ENCODE data around the gene SLC20A1.

The SLC20A1 gene

DNA sequence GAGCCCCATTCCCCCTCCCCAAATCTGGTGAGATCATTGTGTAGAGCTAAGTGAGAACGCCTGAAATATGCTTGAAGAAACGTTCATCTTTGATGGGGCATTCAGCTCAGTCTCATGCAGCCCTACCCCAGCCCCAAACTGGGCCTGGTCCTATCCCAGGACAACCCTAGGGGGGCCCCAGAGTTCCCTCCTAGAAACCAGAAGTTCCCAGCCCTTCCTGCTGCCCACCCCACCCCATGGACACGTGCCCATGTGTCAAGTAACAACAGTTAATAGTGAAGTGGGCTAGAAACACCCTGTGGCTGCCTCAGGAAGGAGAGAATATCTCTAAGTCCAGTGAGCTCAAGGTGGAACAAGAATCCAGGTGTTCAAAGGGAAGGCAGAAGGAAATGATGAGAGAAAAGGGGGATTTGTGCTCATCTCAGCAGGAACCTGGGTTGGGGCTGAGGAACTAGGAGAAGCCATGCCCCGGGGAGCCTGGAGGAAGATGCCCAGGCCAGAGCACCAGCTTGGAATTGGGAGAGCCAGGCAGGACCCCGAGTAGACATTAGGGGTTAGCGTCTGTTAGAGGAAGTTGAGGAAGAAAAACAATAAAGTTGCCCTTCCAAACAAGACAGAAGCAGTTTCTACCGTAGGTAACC is 20.1 kb upstream of the SLC20A1 start:
- no peak for DNase-seq

GRCh38 chr2:112626604-112627059 is 19.1 kb upstream of the SLC20A1 start:
- peak; percentile 83 for DNase-seq

DNA sequence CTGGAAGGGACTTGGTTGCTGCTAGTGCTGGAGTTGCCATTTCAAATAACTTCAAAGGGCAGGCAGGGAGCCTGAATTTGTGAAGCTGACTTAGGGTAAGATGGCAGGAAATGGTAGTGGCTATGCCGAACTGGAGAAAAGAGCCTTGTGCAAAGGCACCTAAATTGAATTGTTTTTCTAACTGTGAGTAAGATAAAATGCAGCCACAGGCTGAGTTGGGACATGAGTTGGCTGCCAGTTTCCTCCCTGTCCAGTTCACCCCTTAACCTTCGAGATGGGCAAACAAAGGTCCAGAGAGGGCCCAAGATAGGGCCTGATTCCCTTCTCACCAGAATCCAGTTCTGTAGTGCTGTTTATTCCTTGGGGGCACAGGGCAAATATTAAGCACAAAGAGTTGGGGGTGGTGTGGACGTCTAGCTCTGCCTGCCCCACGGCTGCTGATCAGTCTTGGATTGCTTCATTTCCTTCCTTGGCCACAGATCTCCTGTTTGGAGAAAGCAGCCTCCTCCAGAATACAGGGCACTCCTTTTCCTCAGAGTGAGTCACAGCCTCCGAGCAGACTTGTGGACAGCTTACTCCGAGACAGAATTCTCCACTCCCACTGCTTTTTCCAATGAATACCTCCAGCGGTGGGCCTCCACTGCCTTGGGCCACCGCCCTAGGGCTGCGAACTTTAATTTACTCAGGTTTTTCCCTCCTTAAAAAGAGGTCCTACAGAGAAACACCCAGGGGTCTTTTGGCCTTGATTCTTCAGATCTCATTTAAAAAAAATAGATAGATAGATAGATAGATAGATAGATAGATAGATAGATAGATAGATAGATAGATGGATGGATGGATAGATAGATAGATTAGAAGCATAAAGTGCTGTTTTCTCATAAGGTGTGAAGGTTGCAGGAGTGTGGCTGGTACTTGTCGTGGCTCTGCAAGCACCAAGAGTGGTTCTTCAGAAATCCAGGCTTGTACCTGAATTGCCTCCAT is 18.4 kb upstream of the SLC20A1 start:
- peak; percentile 74 for DNase-seq

DNA sequence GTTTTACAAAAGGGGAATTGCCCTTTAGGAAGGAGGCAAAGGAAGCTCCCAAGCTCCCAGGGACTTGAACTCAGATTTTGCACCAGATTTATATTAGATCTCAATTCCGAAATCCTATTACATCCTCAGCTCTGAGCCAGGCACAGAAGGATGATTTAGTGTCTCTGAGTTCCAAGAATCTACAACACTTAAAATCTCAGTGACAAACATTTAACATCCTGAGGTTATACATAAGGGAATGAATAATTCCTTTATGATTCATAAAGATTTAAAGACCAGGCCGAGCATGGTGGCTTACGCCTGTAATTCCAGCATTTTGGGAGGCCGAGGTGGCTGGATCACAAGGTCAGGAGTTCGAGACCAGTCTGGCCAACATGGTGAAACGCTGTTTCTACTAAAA is 16.5 kb upstream of the SLC20A1 start:
- DNase-seq, result no peak

- DNase-seq, result no peak
These were observed 15.9 kb upstream of the SLC20A1 start for GRCh38 chr2:112629823-112630222.

- no peak for DNase-seq
These were observed 15.5 kb upstream of the SLC20A1 start for GRCh38 chr2:112630268-112630667.

- DNase-seq, result no peak
These were observed 12.0 kb upstream of the SLC20A1 start for GRCh38 chr2:112633708-112634107.

DNA sequence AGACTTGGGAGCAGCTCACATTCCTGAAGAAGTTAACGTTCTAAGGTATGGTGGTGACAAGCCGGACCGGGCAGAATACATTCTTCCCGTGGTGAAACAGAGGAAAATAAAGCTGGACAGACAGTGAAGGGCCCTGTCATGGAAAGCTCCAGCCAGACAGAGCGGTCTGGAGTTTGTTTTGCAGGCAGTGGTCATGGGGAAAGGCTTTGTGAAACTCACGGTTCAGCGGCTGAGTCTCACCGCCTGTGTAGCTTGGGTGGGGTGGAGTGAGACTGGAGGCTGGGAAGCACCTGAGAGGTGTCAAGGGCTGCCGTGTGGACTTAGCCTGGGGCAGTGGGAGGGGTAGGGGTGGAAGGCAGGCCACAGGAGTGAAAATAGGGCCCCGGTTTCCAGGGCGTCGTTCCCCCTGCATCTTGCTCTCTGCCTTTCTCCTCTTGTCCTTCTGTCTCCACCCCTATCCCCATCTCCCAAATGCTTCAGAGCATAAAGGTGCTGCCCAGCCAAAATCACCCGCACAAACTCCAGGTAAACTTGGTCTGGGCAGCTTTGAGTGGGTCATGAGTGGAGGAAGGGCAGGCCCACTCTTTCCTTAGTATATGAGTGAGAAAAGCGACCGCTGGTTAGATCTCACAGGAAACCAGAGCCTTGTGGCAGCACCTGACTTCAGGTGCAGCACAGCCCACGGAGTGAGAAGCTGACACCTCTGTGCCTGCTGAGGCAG is 11.4 kb upstream of the SLC20A1 start:
- no peak for DNase-seq

DNA sequence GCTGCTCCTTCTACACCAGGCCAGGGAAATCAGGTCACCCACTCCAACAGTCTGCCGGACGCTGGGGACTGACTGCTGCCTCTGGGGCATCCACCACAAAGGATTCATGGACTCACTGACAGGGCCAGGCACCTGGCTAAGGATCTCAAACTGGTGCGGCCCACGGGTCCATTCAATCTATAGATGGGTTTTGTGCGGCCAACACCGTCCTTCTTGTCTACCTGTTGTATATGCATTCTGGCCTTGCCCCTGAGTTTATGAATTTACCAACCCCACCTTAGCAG is 10.9 kb upstream of the SLC20A1 start:
- no peak for DNase-seq

DNA sequence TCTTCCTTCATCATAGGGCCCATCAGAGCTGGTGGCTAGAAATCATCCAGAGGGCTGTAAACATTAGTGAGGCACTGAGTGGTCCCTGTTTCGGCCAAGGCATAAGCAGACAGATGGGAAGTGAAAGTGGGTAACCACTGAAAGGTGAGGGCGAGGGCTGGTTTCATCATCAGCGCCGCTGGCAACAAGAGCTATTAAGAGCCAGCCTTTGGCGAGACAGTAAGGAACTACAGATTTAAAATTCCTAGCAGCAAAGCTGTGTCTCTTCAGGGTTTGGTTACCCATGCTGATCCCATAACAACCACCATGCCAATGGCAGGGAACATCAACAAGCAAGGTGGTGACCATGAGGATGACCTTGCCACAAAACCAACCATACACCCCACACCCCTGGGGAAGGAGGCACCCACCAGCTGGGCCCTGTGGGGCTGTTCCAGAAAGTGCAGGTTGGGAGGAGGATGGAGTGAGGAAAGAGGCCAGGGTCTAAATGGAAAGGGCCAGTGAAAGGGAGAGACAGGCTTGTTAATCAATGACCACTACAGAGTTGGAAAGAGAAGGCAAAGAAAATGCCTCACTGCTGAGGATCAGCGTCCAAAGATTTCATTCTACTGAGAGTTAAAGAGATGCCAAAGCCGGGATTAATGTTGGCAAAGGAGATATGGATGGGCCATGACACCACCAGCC is 9.0 kb upstream of the SLC20A1 start:
- DNase-seq, result no peak

DNA sequence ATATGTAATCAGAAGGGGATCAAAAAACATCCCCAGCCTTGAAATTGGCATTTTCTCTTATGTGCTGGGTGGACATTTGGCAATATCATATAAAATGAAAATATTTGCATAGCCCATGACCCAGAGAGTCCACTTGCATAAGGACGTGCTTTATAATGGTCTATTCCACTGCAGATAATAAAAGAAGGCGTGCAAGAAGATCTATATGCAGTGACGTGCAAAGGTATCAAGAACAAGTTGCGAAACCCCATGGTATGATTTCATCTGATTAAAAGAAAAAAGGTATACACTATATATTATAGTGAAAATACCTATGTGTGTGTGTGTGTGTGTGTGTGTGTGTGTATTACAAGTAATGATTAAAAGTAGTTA is 8.5 kb upstream of the SLC20A1 start:
- DNase-seq, result no peak

- DNase-seq, result no peak
These were observed 5.8 kb upstream of the SLC20A1 start for GRCh38 chr2:112639936-112640335.

GRCh38 chr2:112640467-112640799 is 5.3 kb upstream of the SLC20A1 start:
- DNase-seq, result no peak

DNA sequence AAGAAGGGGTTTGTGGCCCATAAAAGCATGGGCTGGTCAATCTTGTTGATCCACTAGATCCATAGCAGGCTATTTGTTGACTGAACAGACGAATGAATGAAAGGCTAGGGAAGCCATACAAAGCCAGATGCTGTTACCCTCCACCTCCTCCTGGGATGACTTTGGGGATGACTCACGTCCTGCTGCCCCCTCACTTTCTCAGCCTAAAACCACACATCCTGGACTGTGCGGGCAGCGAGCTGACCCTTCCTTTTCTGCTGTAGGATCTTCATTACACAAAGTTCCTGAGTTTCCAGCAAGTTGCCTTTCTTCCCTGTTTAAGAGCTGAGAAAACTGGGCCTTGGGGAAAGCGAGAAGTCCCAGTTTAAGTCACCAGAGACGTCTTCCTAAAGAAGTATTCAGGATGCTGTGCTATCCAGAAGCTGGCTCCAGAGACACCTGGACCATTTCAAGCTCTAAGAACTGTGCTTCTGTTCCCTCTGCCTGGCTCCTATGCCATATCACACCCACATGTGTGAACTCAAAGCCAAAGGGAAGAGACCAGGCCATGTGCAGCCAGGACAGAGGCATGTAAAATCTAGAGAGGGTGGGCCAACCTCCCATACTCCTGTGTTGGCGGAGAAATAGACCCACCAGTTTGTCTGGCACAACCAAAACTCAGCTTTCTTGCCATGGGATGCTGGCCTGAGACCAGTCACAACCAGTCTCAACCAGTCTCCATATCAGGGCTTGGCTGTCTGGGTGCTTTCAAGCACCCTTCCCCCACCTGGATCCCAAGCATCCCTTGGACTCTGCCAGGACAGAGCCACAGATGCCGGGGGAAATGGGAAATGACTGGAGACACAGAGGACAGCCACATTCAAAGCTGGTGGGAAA is 4.7 kb upstream of the SLC20A1 start:
- DNase-seq, result no peak

- no peak for DNase-seq
These were observed 4.0 kb upstream of the SLC20A1 start for GRCh38 chr2:112641701-112642100.

DNA sequence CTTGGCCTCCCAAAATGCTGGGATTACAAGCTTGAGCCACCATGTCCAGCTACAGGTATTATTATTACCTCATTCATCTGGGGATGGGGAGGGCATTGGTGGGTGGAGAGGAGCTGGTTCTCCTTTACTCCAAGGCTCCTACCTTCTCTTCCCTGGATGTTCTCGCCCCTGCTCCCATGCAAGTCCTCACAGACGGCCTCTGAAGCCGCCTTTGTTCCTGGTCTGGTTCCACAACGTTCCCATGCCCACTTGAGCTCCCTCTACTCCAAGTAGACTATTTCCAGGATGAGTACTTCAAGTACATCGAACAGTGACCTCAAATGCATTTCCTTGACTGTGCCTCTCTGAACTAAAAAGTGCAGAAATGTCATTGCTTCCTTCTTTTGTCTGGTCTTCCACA is 3.2 kb upstream of the SLC20A1 start:
- no peak for DNase-seq

- no peak for DNase-seq
These were observed 2.8 kb upstream of the SLC20A1 start for GRCh38 chr2:112642966-112643365.

DNA sequence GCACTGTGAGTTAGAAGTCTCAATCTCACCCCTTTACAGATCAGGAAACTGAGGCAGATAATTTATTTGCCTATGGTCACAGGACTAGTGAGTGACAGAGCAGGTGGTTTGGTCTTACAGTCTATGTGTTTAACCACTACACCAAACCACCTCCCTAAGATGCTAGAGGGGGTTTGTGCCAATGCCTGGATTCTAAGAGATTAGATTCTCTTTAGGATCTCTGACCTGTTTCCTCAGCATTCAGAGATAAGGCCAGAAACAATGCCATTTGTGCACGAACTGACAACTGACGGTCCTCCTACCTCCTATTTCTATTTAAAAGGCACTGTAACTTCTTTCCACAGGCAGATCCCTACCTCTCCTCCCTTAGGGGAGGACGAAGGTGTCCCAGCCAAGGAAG is 2.3 kb upstream of the SLC20A1 start:
- DNase-seq, result peak; percentile 85

DNA sequence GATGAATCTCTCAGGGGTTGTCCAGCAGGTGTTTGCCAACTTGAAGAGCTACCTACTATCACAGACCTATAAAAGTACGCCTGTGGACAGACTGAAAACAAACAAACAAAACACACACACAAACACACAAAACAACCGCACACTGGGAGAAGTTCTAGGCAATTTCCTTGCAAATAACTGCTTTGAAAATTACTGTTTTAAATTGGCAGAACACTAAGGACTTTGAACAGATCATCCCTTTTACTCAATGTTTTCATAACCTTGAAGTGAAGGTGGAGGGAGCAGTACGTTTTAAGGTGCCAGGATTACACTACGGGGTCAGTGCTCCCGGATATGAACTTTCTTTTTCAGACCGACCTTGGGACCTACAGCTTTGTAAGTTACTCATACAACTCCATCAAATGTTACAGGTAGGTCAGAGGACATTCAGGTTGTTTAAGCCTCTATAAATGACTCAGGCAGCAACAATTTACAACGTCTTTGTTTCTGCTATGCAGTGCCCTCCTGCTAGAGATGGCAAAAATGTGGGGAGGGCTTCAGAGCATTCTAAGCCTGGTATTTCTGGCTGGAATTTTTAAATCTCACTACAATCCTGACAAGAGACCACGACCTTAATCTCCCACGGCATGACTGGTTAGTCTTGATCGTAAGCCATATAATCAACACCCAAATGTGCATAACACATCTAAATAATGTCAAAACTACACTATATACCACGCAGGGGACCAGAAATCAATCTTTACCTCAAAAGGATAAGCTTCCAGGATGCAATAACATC is 1.4 kb upstream of the SLC20A1 start:
- no peak for DNase-seq

DNA sequence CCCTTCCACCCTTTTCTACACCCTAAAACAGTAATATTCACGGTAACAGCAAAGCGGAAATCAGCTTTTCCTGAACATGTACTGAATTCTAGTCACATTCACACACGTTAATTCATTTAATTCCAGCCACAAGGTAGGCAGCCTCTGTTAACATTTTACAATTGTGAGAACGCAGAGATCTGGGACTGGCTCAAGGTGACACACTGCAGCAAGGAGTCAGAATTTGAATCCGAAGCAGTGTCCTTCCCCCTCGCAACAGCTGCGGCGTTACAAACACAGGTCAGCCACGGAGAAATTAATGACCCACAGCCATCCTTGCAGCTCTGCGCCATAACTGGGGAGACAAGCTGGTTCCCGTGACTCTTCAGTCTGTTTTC is 818 bp upstream of the SLC20A1 start:
- no peak for DNase-seq

DNA sequence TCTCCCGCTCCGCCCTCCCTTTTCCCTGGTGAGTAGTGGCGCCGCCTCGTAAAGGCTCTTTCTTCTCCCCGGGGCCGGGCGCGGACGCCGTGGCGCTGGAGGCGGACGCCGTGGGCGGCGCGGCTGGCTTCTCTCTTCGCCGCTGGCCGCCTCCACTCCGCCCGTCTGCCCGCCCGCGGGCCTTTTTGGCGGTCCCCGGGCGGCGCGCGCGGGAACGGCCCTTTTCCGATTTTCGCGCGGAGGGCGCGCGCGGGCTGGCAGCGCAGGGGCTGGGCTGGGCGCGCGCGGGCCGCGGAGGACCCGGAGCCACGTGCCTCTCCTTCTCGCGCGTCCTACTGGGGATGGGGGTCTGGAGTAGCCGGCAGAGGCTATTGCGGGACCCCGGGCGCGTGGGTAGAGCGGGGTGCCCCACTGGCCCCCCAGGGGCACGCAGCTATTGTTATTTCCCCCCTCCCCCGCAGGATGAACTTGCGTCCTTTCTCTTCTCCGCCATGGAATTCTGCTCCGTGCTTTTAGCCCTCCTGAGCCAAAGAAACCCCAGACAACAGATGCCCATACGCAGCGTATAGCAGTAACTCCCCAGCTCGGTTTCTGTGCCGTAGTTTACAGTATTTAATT is 472 bp downstream of the SLC20A1 start:
- peak; percentile 76 for DNase-seq

All from hematopoietic multipotent progenitor cell treated with erythropoietin and hydrocortisone succinate and interleukin-3 and kit ligand, for 4 days (in vitro differentiated cells).